MCF 10A (cell line): Measurements from ENCODE around the gene PRELID1. TPM values are rescaled to one million over a fixed set of nuclear protein-coding genes. Genes with fewer than 3 reads are reported as not detected.
A peak's percentile ranks its signal among the peaks of the same experiment; 100 is the strongest.
"Not testable (repeated sequence)": the region's sequence is repeated elsewhere in the genome, so short reads cannot be mapped to it uniquely, and the experiment has no call there.

Experiments used
- BruUV-seq: library from RNA; stranded (reverse); fragments of 400-500 nt; replicated peaks from 2 replicates; lab custom pipeline; 2021; lab: Mats Ljungman, UMichigan
- CTCF ChIA-PET: fragments of 300-600 bp; sonication (Branson Sonifier 250); formaldehyde crosslinking; extraction: SDS; loops from one replicate; lab custom pipeline; 2021; ENCODE audit warnings: antibody characterized with exemption, inconsistent platforms; lab: Yijun Ruan, JAX
- POLR2A ChIA-PET: fragments of 300-600, 350-650 bp; sonication (Branson Sonifier 250); formaldehyde crosslinking; extraction: SDS; loops from one replicate; lab custom pipeline; 2020; ENCODE audit warnings: antibody characterized with exemption, inconsistent platforms; lab: Yijun Ruan, JAX
- DNase-seq: peaks from one replicate; pipeline ENCODE4 v3.0.0-alpha.2; 2018; ENCODE audit not compliant: unreplicated experiment
- H3K27ac Mint-ChIP-seq: one replicate; pipeline ENCODE4 v1.8.0; 2022; ENCODE audit warnings: mild to moderate bottlenecking, low read depth, mixed read lengths; ENCODE audit not compliant: unreplicated experiment
- H3K27me3 Mint-ChIP-seq: one replicate; pipeline ENCODE4 v1.8.0; 2022; ENCODE audit warnings: mixed read lengths; ENCODE audit not compliant: insufficient read depth, unreplicated experiment
- H3K36me3 Mint-ChIP-seq: one replicate; pipeline ENCODE4 v1.8.0; 2022; ENCODE audit warnings: mild to moderate bottlenecking, moderate library complexity, mixed read lengths; ENCODE audit not compliant: insufficient read depth, unreplicated experiment
- H3K4me1 Mint-ChIP-seq: one replicate; pipeline ENCODE4 v1.8.0; 2022; ENCODE audit warnings: mixed read lengths; ENCODE audit not compliant: insufficient read depth, unreplicated experiment
- H3K4me3 Mint-ChIP-seq: one replicate; pipeline ENCODE4 v1.8.0; 2022; ENCODE audit warnings: mild to moderate bottlenecking, moderate library complexity, mixed read lengths; ENCODE audit not compliant: unreplicated experiment
- H3K9me3 Mint-ChIP-seq: one replicate; pipeline ENCODE4 v1.8.0; 2022; ENCODE audit warnings: mixed read lengths; ENCODE audit not compliant: unreplicated experiment
- intact Hi-C: fragments of 100-400 bp; cut with micrococcal nuclease; formaldehyde crosslinking; loops from 2 replicates; pipeline ENCODE4 v1.14.1; 2022
- total RNA-seq: library from RNA; stranded (reverse); gene quantifications from 2 replicates; pipeline ENCODE4 v1.2.3, GENCODE V29; 2022
- TF ChIP-seq, protein P1 (sequence below): fragments of 200-600 bp; IDR thresholded peaks from one replicate; pipeline ENCODE4 v1.8.0; 2022; ENCODE audit warnings: antibody characterized with exemption, mild to moderate bottlenecking; ENCODE audit not compliant: unreplicated experiment

PRELID1 gene
- total RNA-seq, 1 experiment from 2014 or later: 267 TPM

GRCh38 chr5:177304392-177305119, 957 bp downstream of the PRELID1 start:
- no peaks in the 10 kb centered on the region for H3K9me3 Mint-ChIP-seq
- BruUV-seq: no TSS peak
- peak overlapping the region; percentile 87 for H3K4me3 Mint-ChIP-seq
- POLR2A ChIA-PET: interaction anchor here (0.6 to 2.5 kb wide), 6 partner anchors 12 to 122 kb away, joined by 3 to 15 read pairs (median 4); partner anchors contain the start of genes GRK6 and LMAN2
- H3K27ac Mint-ChIP-seq: peak overlapping the region; percentile 73
- H3K36me3 Mint-ChIP-seq: peaks cover 48% of the 10 kb centered on the region
- H3K4me1 Mint-ChIP-seq: peaks cover 63% of the 10 kb centered on the region
- intact Hi-C loops: no loop called here
- TF ChIP-seq, protein P1, sequence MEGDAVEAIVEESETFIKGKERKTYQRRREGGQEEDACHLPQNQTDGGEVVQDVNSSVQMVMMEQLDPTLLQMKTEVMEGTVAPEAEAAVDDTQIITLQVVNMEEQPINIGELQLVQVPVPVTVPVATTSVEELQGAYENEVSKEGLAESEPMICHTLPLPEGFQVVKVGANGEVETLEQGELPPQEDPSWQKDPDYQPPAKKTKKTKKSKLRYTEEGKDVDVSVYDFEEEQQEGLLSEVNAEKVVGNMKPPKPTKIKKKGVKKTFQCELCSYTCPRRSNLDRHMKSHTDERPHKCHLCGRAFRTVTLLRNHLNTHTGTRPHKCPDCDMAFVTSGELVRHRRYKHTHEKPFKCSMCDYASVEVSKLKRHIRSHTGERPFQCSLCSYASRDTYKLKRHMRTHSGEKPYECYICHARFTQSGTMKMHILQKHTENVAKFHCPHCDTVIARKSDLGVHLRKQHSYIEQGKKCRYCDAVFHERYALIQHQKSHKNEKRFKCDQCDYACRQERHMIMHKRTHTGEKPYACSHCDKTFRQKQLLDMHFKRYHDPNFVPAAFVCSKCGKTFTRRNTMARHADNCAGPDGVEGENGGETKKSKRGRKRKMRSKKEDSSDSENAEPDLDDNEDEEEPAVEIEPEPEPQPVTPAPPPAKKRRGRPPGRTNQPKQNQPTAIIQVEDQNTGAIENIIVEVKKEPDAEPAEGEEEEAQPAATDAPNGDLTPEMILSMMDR: no peak
- CTCF ChIA-PET: interaction anchor here (0.6 to 1.2 kb wide), 4 partner anchors 48 to 191 kb away, joined by 3 to 4 read pairs (median 3); no protein-coding TSS in a partner anchor
- H3K27me3 Mint-ChIP-seq: no peaks in the 10 kb centered on the region
- DNase-seq: peak; percentile 49

DNA sequence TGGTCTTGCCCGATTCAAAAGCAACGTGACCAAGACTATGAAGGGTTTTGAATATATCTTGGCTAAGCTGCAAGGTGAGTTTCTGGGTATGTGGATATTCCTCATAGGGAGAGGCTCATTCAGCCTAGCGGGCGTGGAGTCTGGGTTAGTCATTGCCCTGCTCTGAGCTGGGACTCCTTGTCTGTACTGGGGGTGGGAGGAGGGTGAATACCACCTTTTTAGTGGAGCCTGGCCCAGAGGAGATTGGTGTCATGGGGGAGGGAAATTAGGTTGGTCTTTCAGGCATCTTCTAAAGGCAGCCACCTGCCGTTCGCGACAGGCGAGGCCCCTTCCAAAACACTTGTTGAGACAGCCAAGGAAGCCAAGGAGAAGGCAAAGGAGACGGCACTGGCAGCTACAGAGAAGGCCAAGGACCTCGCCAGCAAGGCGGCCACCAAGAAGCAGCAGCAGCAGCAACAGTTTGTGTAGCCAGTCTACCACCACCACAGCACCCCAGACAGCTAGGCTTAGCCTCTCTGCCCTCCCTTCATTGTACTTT, 2.6 kb downstream of the PRELID1 start:
- ChIA-PET POLR2A (interaction anchor here (1.2 to 1.3 kb wide), 2 partner anchors 10 to 149 kb away, joined by 3 read pairs; no protein-coding TSS in a partner anchor), CTCF (interaction anchor here (0.5 to 1.2 kb wide), 6 partner anchors 12 to 235 kb away, joined by 3 to 5 read pairs (median 4); no protein-coding TSS in a partner anchor)
- BruUV-seq, intact Hi-C loops, H3K27ac Mint-ChIP-seq, H3K27me3 Mint-ChIP-seq, H3K9me3 Mint-ChIP-seq, DNase-seq: not testable (repeated sequence)
- H3K4me3 Mint-ChIP-seq: peak overlapping the region; percentile 87
- peaks cover 41% of the 10 kb centered on the region for H3K36me3 Mint-ChIP-seq
- H3K4me1 Mint-ChIP-seq: peaks cover 58% of the 10 kb centered on the region

DNA sequence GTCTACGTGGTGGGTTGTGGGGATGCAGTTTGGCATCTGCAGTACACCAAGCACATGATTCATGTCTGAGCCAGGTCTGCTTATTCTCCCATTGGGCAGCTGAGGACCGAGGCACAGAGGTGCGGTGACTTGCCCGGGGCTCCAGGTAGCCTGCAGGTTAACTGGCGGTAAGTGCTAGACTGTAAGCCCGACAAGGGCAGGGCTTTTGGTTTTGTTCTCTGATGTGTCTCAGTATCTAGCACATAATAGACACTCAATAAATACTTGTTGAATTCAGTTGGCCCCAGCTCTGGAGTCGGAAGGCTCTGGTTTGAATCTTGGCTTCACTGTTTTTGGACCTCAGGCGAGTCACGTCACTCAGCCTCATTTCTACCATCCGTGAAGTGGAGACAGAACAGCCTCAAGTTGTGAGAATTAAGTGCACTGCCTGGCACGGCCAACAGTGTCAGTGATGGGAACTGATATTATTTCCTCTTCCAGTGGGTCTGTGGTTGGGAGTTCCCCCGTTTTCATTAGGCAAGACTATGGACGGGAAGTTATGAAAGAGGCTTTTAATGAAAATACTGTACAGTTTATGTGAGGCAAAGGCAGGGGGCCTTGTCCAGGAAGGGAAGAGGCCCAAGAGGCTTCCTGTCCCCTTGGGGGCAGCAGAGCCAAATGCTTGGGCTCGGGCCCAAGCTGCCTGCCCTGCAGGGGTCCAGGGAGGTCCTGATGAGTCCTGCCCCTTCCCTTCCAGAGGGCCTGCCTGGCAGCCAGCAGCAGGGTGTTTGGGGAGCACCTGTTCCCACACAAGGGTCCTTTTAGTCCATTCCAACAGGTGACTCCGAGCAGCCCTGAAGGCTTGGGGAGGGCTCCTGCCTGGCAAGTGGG, 3.3 kb downstream of the PRELID1 start:
- no peak overlapping the region for H3K27ac Mint-ChIP-seq
- ChIA-PET CTCF (interaction anchor here (0.5 to 5.8 kb wide), 6 partner anchors 11 to 236 kb away, joined by 3 to 52 read pairs (median 4); partner anchors contain the start of gene LMAN2), POLR2A (interaction anchor here (1.2 to 1.3 kb wide), 2 partner anchors 9 to 148 kb away, joined by 3 read pairs; no protein-coding TSS in a partner anchor)
- TF ChIP-seq, protein P1: no peak
- BruUV-seq: no TSS peak
- H3K4me1 Mint-ChIP-seq: peaks cover 56% of the 10 kb centered on the region
- no peaks in the 10 kb centered on the region for H3K9me3 Mint-ChIP-seq
- intact Hi-C loops: no loop called here
- peaks cover 41% of the 10 kb centered on the region for H3K36me3 Mint-ChIP-seq
- H3K4me3 Mint-ChIP-seq: no peak overlapping the region
- DNase-seq: peak; percentile 68
- H3K27me3 Mint-ChIP-seq: no peaks in the 10 kb centered on the region
